Peyer's patch (tissue), 4 donors: ENCODE measurements around the gene STK38L. TPM values are rescaled to one million over a fixed set of nuclear protein-coding genes. Genes with fewer than 3 reads are reported as not detected.

Source experiments
- DNase-seq, 3 donors: peaks; one replicate each; pipeline ENCODE4 v3.0.0-alpha.2; 2017 to 2019
- H3K27ac ChIP-seq, 4 donors: fragments of 200-600 bp; sonication (generic); one replicate each; pipeline ENCODE4 v1.5.1; 2016 to 2019
- H3K27me3 ChIP-seq, 2 donors: fragments of 200-600 bp; sonication (generic); one replicate each; pipeline ENCODE4 v1.5.1; 2019
- H3K36me3 ChIP-seq, 3 donors: fragments of 200-600 bp; sonication (generic); one replicate each; pipeline ENCODE4 v1.5.1; 2016 to 2019
- H3K4me1 ChIP-seq, 4 donors: fragments of 200-600 bp; sonication (generic); one replicate each; pipeline ENCODE4 v1.5.1; 2016 to 2019
- H3K4me3 ChIP-seq, 4 donors: fragments of 200-600 bp; sonication (generic); 1 replicate in 3 of 4; 2 replicates in 1 of 4; pipeline ENCODE4 v1.5.1; 2016 to 2019; ENCODE audit warnings: mild to moderate bottlenecking in 1 of 4
- H3K9me3 ChIP-seq, 4 donors: fragments of 200-600 bp; sonication (generic); one replicate each; pipeline ENCODE4 v1.5.1; 2016 to 2019; ENCODE audit warnings: mild to moderate bottlenecking in 1 of 4
- CTCF ChIP-seq, 6 experiments: fragments of 450-650 bp in 4 of 6; fragments of 200-600 bp in 2 of 6; sonication (generic) in 1 of 6; IDR thresholded peaks; one replicate each; pipeline ENCODE4 v1.5.1; 2017 to 2019; ENCODE audit warnings: antibody characterized with exemption in 6 of 6, mild to moderate bottlenecking in 3 of 6, moderate library complexity in 1 of 6
- POLR2A ChIP-seq, 2 donors: fragments of 450-650 bp; IDR thresholded peaks; one replicate each; pipeline ENCODE4 v1.5.1; 2017; ENCODE audit warnings: antibody characterized with exemption in 2 of 2, mild to moderate bottlenecking in 2 of 2, moderate library complexity in 2 of 2
- total RNA-seq, 4 donors: library from RNA; depleted of rRNA; stranded (reverse); fragments of >200 nt; gene quantifications; one replicate each; pipeline ENCODE4 v1.1.0, GENCODE V29; 2016

The STK38L gene
- total RNA-seq, 4 donors from 2014 or later = 19.6 to 33.0 (median 22.1) TPM

GRCh38 chr12:27212861-27213260 lies 31.2 kb upstream of the STK38L start:
- no peak for DNase-seq

GRCh38 chr12:27213304-27213703 lies 30.8 kb upstream of the STK38L start:
- Histone ChIP-seq H3K4me3 (no peak overlapping the region), H3K9me3 (no peaks in the 10 kb centered on the region), H3K27me3 (no peaks in the 10 kb centered on the region), H3K27ac (no peak overlapping the region), H3K4me1 (no peaks in the 10 kb centered on the region), H3K36me3 (no peaks in the 10 kb centered on the region)
- no peak for DNase-seq
- TF ChIP-seq CTCF (IDR thresholded peaks at IDR 0.05) (no peak), POLR2A (IDR thresholded peaks at IDR 0.05) (no peak)

More at GRCh38 chr12:27212861-27213260, 31.2 kb upstream of the STK38L start:
- no peaks in the 10 kb centered on the region for H3K4me1 ChIP-seq
- H3K27ac ChIP-seq = no peak overlapping the region
- no peaks in the 10 kb centered on the region for H3K36me3 ChIP-seq
- H3K27me3 ChIP-seq = no peaks in the 10 kb centered on the region
- no peaks in the 10 kb centered on the region for H3K9me3 ChIP-seq
- no peak overlapping the region for H3K4me3 ChIP-seq
- TF ChIP-seq POLR2A (IDR thresholded peaks at IDR 0.05) (no peak), CTCF (IDR thresholded peaks at IDR 0.05) (no peak)

- Histone ChIP-seq H3K27ac (no peak overlapping the region), H3K36me3 (no peaks in the 10 kb centered on the region), H3K9me3 (no peaks in the 10 kb centered on the region), H3K27me3 (no peaks in the 10 kb centered on the region), H3K4me3 (no peak overlapping the region), H3K4me1 (no peaks in the 10 kb centered on the region)
- TF ChIP-seq CTCF (IDR thresholded peaks at IDR 0.05) (no peak), POLR2A (IDR thresholded peaks at IDR 0.05) (no peak)
- DNase-seq = no peak
These were observed 30.0 kb upstream of the STK38L start for GRCh38 chr12:27213830-27214787.

GRCh38 chr12:27217590-27217989 lies 26.5 kb upstream of the STK38L start:
- no peaks in the 10 kb centered on the region for H3K36me3 ChIP-seq
- H3K4me3 ChIP-seq = no peak overlapping the region
- H3K4me1 ChIP-seq = peaks cover 0 to 6% (median 0%) of the 10 kb centered on the region in 4 donors
- no peak for DNase-seq
- H3K27ac ChIP-seq = no peak overlapping the region
- no peak for TF ChIP-seq POLR2A (IDR thresholded peaks at IDR 0.05)
- TF ChIP-seq CTCF (IDR thresholded peaks at IDR 0.05) = no peak
- H3K27me3 ChIP-seq = no peaks in the 10 kb centered on the region
- H3K9me3 ChIP-seq = no peaks in the 10 kb centered on the region

- TF ChIP-seq CTCF (IDR thresholded peaks at IDR 0.05) (no peak), POLR2A (IDR thresholded peaks at IDR 0.05) (no peak)
- no peaks in the 10 kb centered on the region for H3K9me3 ChIP-seq
- H3K27me3 ChIP-seq = no peaks in the 10 kb centered on the region
- no peak overlapping the region for H3K4me3 ChIP-seq
- H3K36me3 ChIP-seq = no peaks in the 10 kb centered on the region
- DNase-seq = no peak
- peaks cover 0 to 6% (median 0%) of the 10 kb centered on the region in 4 donors for H3K4me1 ChIP-seq
- no peak overlapping the region for H3K27ac ChIP-seq
These were observed 24.4 kb upstream of the STK38L start for GRCh38 chr12:27219693-27220054.
